Nephron progenitor cell (in vitro differentiated cells): ENCODE data around the gene DNTT.

ENCODE experiments used
- DNase-seq: peaks from one replicate; pipeline ENCODE4 v3.0.0; 2021
- H3K27ac Mint-ChIP-seq: 2 replicates; pipeline ENCODE4 v1.8.0; 2021; ENCODE audit warnings: mild to moderate bottlenecking, moderate library complexity, mixed read lengths
- H3K27me3 Mint-ChIP-seq: 2 replicates; pipeline ENCODE4 v1.8.0; 2021; ENCODE audit warnings: mild to moderate bottlenecking, low read depth, mixed read lengths; ENCODE audit not compliant: poor library complexity
- H3K36me3 Mint-ChIP-seq: 2 replicates; pipeline ENCODE4 v1.8.0; 2021; ENCODE audit warnings: low read depth, mixed read lengths
- H3K4me1 Mint-ChIP-seq: 2 replicates; pipeline ENCODE4 v1.8.0; 2021; ENCODE audit warnings: mixed read lengths
- H3K4me3 Mint-ChIP-seq: 2 replicates; pipeline ENCODE4 v1.8.0; 2021; ENCODE audit warnings: mild to moderate bottlenecking, moderate library complexity, mixed read lengths
- H3K9me3 Mint-ChIP-seq: 2 replicates; pipeline ENCODE4 v1.8.0; 2021; ENCODE audit warnings: mild to moderate bottlenecking, moderate library complexity, mixed read lengths
- CTCF ChIP-seq: fragments of 200-600 bp; sonication (generic); IDR thresholded peaks from 2 replicates; pipeline ENCODE4 v1.5.0; 2021; ENCODE audit warnings: antibody characterized with exemption

The DNTT gene

GRCh38 chr10:96339383-96339782 lies 35.1 kb downstream of the DNTT start:
- no peak overlapping the region for H3K4me3 Mint-ChIP-seq
- H3K36me3 Mint-ChIP-seq: no peaks in the 10 kb centered on the region
- no peaks in the 10 kb centered on the region for H3K9me3 Mint-ChIP-seq
- no peaks in the 10 kb centered on the region for H3K27me3 Mint-ChIP-seq
- DNase-seq: no peak
- no peaks in the 10 kb centered on the region for H3K4me1 Mint-ChIP-seq
- TF ChIP-seq CTCF: no peak
- H3K27ac Mint-ChIP-seq: no peak overlapping the region

- TF ChIP-seq CTCF: peak; percentile 80
- Mint-ChIP-seq H3K36me3 (peaks cover 5% of the 10 kb centered on the region), H3K27ac (no peak overlapping the region), H3K4me1 (no peaks in the 10 kb centered on the region), H3K9me3 (peaks cover 6% of the 10 kb centered on the region), H3K27me3 (no peaks in the 10 kb centered on the region), H3K4me3 (no peak overlapping the region)
- DNase-seq: peak; percentile 73
Measured at GRCh38 chr10:96339956-96340904, 36.0 kb downstream of the DNTT start.

GRCh38 chr10:96341219-96342182 lies 37.3 kb downstream of the DNTT start:
- Mint-ChIP-seq H3K36me3 (peaks cover 13% of the 10 kb centered on the region), H3K9me3 (peaks cover 19% of the 10 kb centered on the region), H3K27me3 (no peaks in the 10 kb centered on the region), H3K27ac (no peak overlapping the region), H3K4me3 (no peak overlapping the region), H3K4me1 (no peaks in the 10 kb centered on the region)
- TF ChIP-seq CTCF: no peak
- DNase-seq: no peak

- Mint-ChIP-seq H3K27me3 (no peaks in the 10 kb centered on the region), H3K36me3 (peaks cover 13% of the 10 kb centered on the region), H3K9me3 (peaks cover 25% of the 10 kb centered on the region), H3K4me3 (no peak overlapping the region), H3K27ac (no peak overlapping the region), H3K4me1 (no peaks in the 10 kb centered on the region)
- DNase-seq: no peak
- no peak for TF ChIP-seq CTCF
Measured at GRCh38 chr10:96342402-96342801, 38.2 kb downstream of the DNTT start.

GRCh38 chr10:96344178-96344577 lies 39.9 kb downstream of the DNTT start:
- peaks cover 30% of the 10 kb centered on the region for H3K9me3 Mint-ChIP-seq
- no peaks in the 10 kb centered on the region for H3K27me3 Mint-ChIP-seq
- no peak for TF ChIP-seq CTCF
- H3K36me3 Mint-ChIP-seq: peaks cover 13% of the 10 kb centered on the region
- no peak overlapping the region for H3K4me3 Mint-ChIP-seq
- no peak overlapping the region for H3K27ac Mint-ChIP-seq
- DNase-seq: no peak
- H3K4me1 Mint-ChIP-seq: no peaks in the 10 kb centered on the region
